ENCODE measurements around the gene ITPKB. TPM values are rescaled to one million over a fixed set of nuclear protein-coding genes. Genes with fewer than 3 reads are reported as not detected.
"Not testable (repeated sequence)": the region's sequence is repeated elsewhere in the genome, so short reads cannot be mapped to it uniquely, and the experiment has no call there.

ITPKB gene
- total RNA-seq, 1 experiment from 2014 or later, result 4.4 TPM

- Histone ChIP-seq H3K4me1 (no peaks in the 10 kb centered on the region), H3K4me3 (ENCODE audit: low read depth, low read length) (no peak overlapping the region), H3K36me3 (ENCODE audit: control insufficient read depth, insufficient read depth, low read length) (no peaks in the 10 kb centered on the region), H3K27me3 (replicated peaks; ENCODE audit: control insufficient read depth, insufficient read depth, low read length) (no peaks in the 10 kb centered on the region), H3K9me3 (no peaks in the 10 kb centered on the region)
- Mint-ChIP-seq H3K4me1 (ENCODE audit: low read depth, unreplicated experiment) (no peaks in the 10 kb centered on the region), H3K4me3 (ENCODE audit: unreplicated experiment) (no peak overlapping the region), H3K27me3 (ENCODE audit: insufficient read depth, unreplicated experiment) (peaks cover 8% of the 10 kb centered on the region), H3K27ac (ENCODE audit: unreplicated experiment) (no peak overlapping the region), H3K36me3 (ENCODE audit: insufficient read depth, unreplicated experiment) (no peaks in the 10 kb centered on the region), H3K9me3 (ENCODE audit: unreplicated experiment) (no peaks in the 10 kb centered on the region)
- ChIA-PET POLR2A (no interaction called here), CTCF (no interaction called here)
- no peak for DNase-seq
- intact Hi-C loops (cut with micrococcal nuclease; ENCODE audit: unreplicated experiment), result loop anchor here (5.0 kb wide), 1 partner anchor 460 kb away; no protein-coding TSS in a partner anchor
- TF ChIP-seq, protein P1, sequence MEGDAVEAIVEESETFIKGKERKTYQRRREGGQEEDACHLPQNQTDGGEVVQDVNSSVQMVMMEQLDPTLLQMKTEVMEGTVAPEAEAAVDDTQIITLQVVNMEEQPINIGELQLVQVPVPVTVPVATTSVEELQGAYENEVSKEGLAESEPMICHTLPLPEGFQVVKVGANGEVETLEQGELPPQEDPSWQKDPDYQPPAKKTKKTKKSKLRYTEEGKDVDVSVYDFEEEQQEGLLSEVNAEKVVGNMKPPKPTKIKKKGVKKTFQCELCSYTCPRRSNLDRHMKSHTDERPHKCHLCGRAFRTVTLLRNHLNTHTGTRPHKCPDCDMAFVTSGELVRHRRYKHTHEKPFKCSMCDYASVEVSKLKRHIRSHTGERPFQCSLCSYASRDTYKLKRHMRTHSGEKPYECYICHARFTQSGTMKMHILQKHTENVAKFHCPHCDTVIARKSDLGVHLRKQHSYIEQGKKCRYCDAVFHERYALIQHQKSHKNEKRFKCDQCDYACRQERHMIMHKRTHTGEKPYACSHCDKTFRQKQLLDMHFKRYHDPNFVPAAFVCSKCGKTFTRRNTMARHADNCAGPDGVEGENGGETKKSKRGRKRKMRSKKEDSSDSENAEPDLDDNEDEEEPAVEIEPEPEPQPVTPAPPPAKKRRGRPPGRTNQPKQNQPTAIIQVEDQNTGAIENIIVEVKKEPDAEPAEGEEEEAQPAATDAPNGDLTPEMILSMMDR (IDR thresholded peaks at IDR 0.05; ENCODE audit: insufficient read depth in 1 of 2, low read depth in 1 of 2, low read length in 1 of 2, severe bottlenecking in 1 of 2, unreplicated experiment in 1 of 2), result no peak
- BruUV-seq (replicated peaks), result no TSS peak
Observed at GRCh38 chr1:226772446-226773139, 33.5 kb upstream of the ITPKB start.

DNA sequence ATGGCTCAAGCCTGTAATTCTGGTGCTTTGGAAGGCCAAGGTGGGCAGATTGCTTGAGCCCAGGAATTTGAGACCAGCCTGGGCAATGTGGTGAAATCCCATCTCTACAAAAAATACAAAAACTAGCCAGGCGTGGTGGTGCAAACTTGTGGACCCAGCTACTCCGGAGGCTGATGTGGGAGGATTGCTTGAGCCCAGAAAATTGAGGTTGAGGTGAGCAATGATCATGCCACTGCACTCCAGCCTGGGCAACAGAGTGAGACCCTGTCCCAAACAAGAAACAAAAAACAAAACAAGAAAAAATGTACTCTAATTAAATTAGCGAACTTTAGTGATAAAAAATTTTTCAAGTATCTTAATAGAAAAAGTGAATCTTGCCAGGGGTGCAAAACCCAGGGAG is 28.1 kb upstream of the ITPKB start:
- H3K27me3 ChIP-seq (replicated peaks; ENCODE audit: control insufficient read depth, insufficient read depth, low read length); CTCF ChIA-PET; H3K36me3 ChIP-seq (ENCODE audit: control insufficient read depth, insufficient read depth, low read length); H3K4me1 Mint-ChIP-seq (ENCODE audit: low read depth, unreplicated experiment); H3K4me3 ChIP-seq (ENCODE audit: low read depth, low read length); BruUV-seq (replicated peaks); H3K27ac Mint-ChIP-seq (ENCODE audit: unreplicated experiment); H3K9me3 ChIP-seq; H3K9me3 Mint-ChIP-seq (ENCODE audit: unreplicated experiment); POLR2A ChIA-PET; H3K4me3 Mint-ChIP-seq (ENCODE audit: unreplicated experiment); H3K36me3 Mint-ChIP-seq (ENCODE audit: insufficient read depth, unreplicated experiment); H3K4me1 ChIP-seq; intact Hi-C loops (cut with micrococcal nuclease; ENCODE audit: unreplicated experiment); DNase-seq: not testable (repeated sequence)
- H3K27me3 Mint-ChIP-seq (ENCODE audit: insufficient read depth, unreplicated experiment), result peaks cover 16% of the 10 kb centered on the region

GRCh38 chr1:226766565-226766964 is 27.5 kb upstream of the ITPKB start:
- Histone ChIP-seq H3K36me3 (ENCODE audit: control insufficient read depth, insufficient read depth, low read length) (no peaks in the 10 kb centered on the region), H3K4me3 (ENCODE audit: low read depth, low read length) (no peak overlapping the region), H3K4me1 (no peaks in the 10 kb centered on the region), H3K27me3 (replicated peaks; ENCODE audit: control insufficient read depth, insufficient read depth, low read length) (no peaks in the 10 kb centered on the region), H3K9me3 (no peaks in the 10 kb centered on the region)
- no peak for DNase-seq
- ChIA-PET POLR2A (no interaction called here), CTCF (no interaction called here)
- H3K4me3 Mint-ChIP-seq (ENCODE audit: unreplicated experiment), result no peak overlapping the region
- H3K27me3 Mint-ChIP-seq (ENCODE audit: insufficient read depth, unreplicated experiment), result peaks cover 18% of the 10 kb centered on the region
- no peak overlapping the region for H3K27ac Mint-ChIP-seq (ENCODE audit: unreplicated experiment)
- TF ChIP-seq, protein P1 (IDR thresholded peaks at IDR 0.05; ENCODE audit: insufficient read depth in 1 of 2, low read depth in 1 of 2, low read length in 1 of 2, severe bottlenecking in 1 of 2, unreplicated experiment in 1 of 2), result no peak
- no TSS peak for BruUV-seq (replicated peaks)
- no peaks in the 10 kb centered on the region for H3K9me3 Mint-ChIP-seq (ENCODE audit: unreplicated experiment)
- no peaks in the 10 kb centered on the region for H3K4me1 Mint-ChIP-seq (ENCODE audit: low read depth, unreplicated experiment)
- no peaks in the 10 kb centered on the region for H3K36me3 Mint-ChIP-seq (ENCODE audit: insufficient read depth, unreplicated experiment)
- intact Hi-C loops (cut with micrococcal nuclease; ENCODE audit: unreplicated experiment), result no loop called here
